Posterior vena cava (tissue), 2 donors: ENCODE results near the gene LRRC28. TPM values are rescaled to one million over a fixed set of nuclear protein-coding genes. Genes with fewer than 3 reads are reported as not detected.
"Not testable (repeated sequence)": the region's sequence is repeated elsewhere in the genome, so short reads cannot be mapped to it uniquely, and the experiment has no call there.

Source experiments
- DNase-seq: peaks from one replicate; pipeline ENCODE4 v3.0.0-alpha.2; 2020; ENCODE audit warnings: low spot score
- intact Hi-C, 2 donors: fragments of 100-400 bp; cut with DNase I; formaldehyde crosslinking; loops; one replicate each; pipeline versions ENCODE4 v1.14.1 to v1.14.2; 2022 to 2023
- long read RNA-seq, 2 donors: library from polyadenylated mRNA; unstranded; transcript quantifications; one replicate each; pipeline ENCODE4 v2.0.0, GENCODE V29; 2020 to 2021
- total RNA-seq, 2 donors: library from RNA; stranded (reverse); fragmentation: NEBNext Ultra II Directional; extraction: Animal tissue kit (Norgen Biotek cat#: 25700); gene quantifications; one replicate each; pipeline ENCODE4 v1.2.1, GENCODE V29; 2021
- donor health status: DM: yes; HTN: yes; CAD: no.
- donor health status: DM: yes; HTN: yes; CAD: no.

LRRC28 gene
- total RNA-seq = 10 to 100 TPM; 14.6 to 19.8 TPM
- long read RNA-seq, donor 1, full-length matches to known transcripts = 4 of 12 reads
- long read RNA-seq, donor 1, partial matches to known transcripts = 1 of 12 reads
- long read RNA-seq, donor 1, other reads (novel, unspliced or antisense) = 7 of 12 reads
- long read RNA-seq, donor 2, full-length matches to known transcripts = 17 of 30 reads
- long read RNA-seq, donor 2, partial matches to known transcripts = 3 of 30 reads
- long read RNA-seq, donor 2, other reads (novel, unspliced or antisense) = 10 of 30 reads

GRCh38 chr15:99250857-99251841 lies at the start of gene LRRC28:
Gene LRRC28, plus strand, starts transcription at chr15:99251481. Its CDS starts 4,477 bp downstream, at chr15:99255958.
- peak; percentile 99 for DNase-seq
- intact Hi-C loops = no loop called here

GRCh38 chr15:99202176-99202552 lies 49.1 kb upstream of the LRRC28 start:
- DNase-seq = no peak
- intact Hi-C loops = no loop called here

GRCh38 chr15:99207672-99208071 lies 43.6 kb upstream of the LRRC28 start:
- no peak for DNase-seq
- intact Hi-C loops = no loop called here

- intact Hi-C loops = no loop called here
- DNase-seq = no peak
These were observed 42.0 kb upstream of the LRRC28 start for GRCh38 chr15:99209326-99209725.

- intact Hi-C loops = loop anchor here (5.0 kb wide), 2 partner anchors 38 to 98 kb away; no protein-coding TSS in a partner anchor
- DNase-seq = no peak
These were observed 40.9 kb upstream of the LRRC28 start for GRCh38 chr15:99210334-99210733.

- no peak for DNase-seq
- intact Hi-C loops = loop anchor here (2.0 to 5.0 kb wide), 3 partner anchors 40 to 111 kb away; no protein-coding TSS in a partner anchor
These were observed 39.4 kb upstream of the LRRC28 start for GRCh38 chr15:99211926-99212325.

- intact Hi-C loops = loop anchor here (2.0 to 5.0 kb wide), 3 partner anchors 40 to 112 kb away; no protein-coding TSS in a partner anchor
- DNase-seq = no peak
These were observed 38.9 kb upstream of the LRRC28 start for GRCh38 chr15:99212406-99212805.

- peak; percentile 92 for DNase-seq
These were observed 38.0 kb upstream of the LRRC28 start for GRCh38 chr15:99213187-99213811.

GRCh38 chr15:99224372-99225214 lies 26.7 kb upstream of the LRRC28 start:
- intact Hi-C loops = no loop called here
- DNase-seq = no peak

More at GRCh38 chr15:99213187-99213811, 38.0 kb upstream of the LRRC28 start:
- intact Hi-C loops = loop anchor here (2.0 to 5.0 kb wide), 3 partner anchors 41 to 112 kb away; no protein-coding TSS in a partner anchor

GRCh38 chr15:99226802-99227201 lies 24.5 kb upstream of the LRRC28 start:
- intact Hi-C loops = no loop called here
- DNase-seq = no peak

GRCh38 chr15:99228120-99228770 lies 23.0 kb upstream of the LRRC28 start:
- intact Hi-C loops = no loop called here
- no peak for DNase-seq

- intact Hi-C loops = loop anchor here in 1 of 2 donors (2.0 kb wide), 1 partner anchor 32 kb away; no protein-coding TSS in a partner anchor
- DNase-seq = no peak
These were observed 20.4 kb upstream of the LRRC28 start for GRCh38 chr15:99230867-99231266.

GRCh38 chr15:99232740-99233139 lies 18.5 kb upstream of the LRRC28 start:
- no peak for DNase-seq
- intact Hi-C loops = no loop called here

GRCh38 chr15:99234160-99234559 lies 17.1 kb upstream of the LRRC28 start:
- DNase-seq = not testable (repeated sequence)
- intact Hi-C loops = loop anchor here in 1 of 2 donors (2.0 kb wide), 1 partner anchor 69 kb away; no protein-coding TSS in a partner anchor

GRCh38 chr15:99238849-99239248 lies 12.4 kb upstream of the LRRC28 start:
- intact Hi-C loops = no loop called here

GRCh38 chr15:99239545-99240198 lies 11.6 kb upstream of the LRRC28 start:
- no peak for DNase-seq

More at GRCh38 chr15:99238849-99239248, 12.4 kb upstream of the LRRC28 start:
- DNase-seq = no peak

GRCh38 chr15:99241752-99242151 lies 9.5 kb upstream of the LRRC28 start:
- intact Hi-C loops = no loop called here
- no peak for DNase-seq

More at GRCh38 chr15:99239545-99240198, 11.6 kb upstream of the LRRC28 start:
- intact Hi-C loops = no loop called here
